ENCODE measurements around the gene RNF180. TPM values are rescaled to one million over a fixed set of nuclear protein-coding genes. Genes with fewer than 3 reads are reported as not detected.

Gene RNF180
- polyA plus RNA-seq, 1 donor from 2014 or later: 6.4 TPM

DNA sequence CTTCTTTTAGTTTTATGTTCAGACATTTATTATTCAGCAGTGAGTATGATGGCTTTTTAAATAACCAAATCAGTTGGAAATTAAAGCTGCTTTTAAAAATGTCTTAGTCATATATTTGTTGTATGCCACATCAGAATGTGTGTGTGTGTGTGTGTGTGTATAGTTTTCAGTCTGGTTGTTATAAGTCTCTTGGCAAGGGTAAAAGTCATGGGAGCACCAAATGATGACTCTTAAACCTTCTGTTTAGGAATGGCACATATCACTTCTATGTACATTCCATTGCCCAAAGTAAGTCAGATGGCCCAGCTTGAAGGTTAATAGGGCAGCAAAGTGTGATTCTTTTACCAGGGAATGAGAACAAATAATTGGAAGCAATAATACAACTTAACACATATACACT is 135.9 kb downstream of the RNF180 start:
- no peak overlapping the region for H3K9ac ChIP-seq (ENCODE audit: low read length)
- no peak overlapping the region for H3K4me3 ChIP-seq (ENCODE audit: low read length)
- H3F3A ChIP-seq (ENCODE audit: insufficient read depth, low read length, poor library complexity, severe bottlenecking): no peaks in the 10 kb centered on the region
- no peaks in the 10 kb centered on the region for H3K9me2 ChIP-seq (ENCODE audit: insufficient read depth, low read length)
- H4K20me1 ChIP-seq (ENCODE audit: insufficient read depth): no peaks in the 10 kb centered on the region
- no peak overlapping the region for H2AFZ ChIP-seq (ENCODE audit: low read depth, low read length)
- no peaks in the 10 kb centered on the region for H3K79me2 ChIP-seq (replicated peaks; ENCODE audit: insufficient read depth, low read length)
- H3K9me3 ChIP-seq (ENCODE audit: low read length): no peaks in the 10 kb centered on the region
- H3K36me3 ChIP-seq (ENCODE audit: insufficient read depth, low read length): no peaks in the 10 kb centered on the region
- H3K27ac ChIP-seq (ENCODE audit: low read length): no peak overlapping the region
- TF ChIP-seq MXI1 (conservative IDR thresholded peaks at IDR 0.05; ENCODE audit: poor library complexity, severe bottlenecking) (no peak), TAF1 (IDR thresholded peaks at IDR 0.05; ENCODE audit: low read depth) (no peak), POLR2AphosphoS5 (IDR thresholded peaks at IDR 0.05) (no peak), EP300 (conservative IDR thresholded peaks at IDR 0.05; ENCODE audit: poor library complexity, severe bottlenecking) (no peak), EZH2 (IDR thresholded peaks at IDR 0.05; ENCODE audit: borderline replicate concordance, insufficient read depth, low read length, poor library complexity, severe bottlenecking) (no peak), RAD21 (conservative IDR thresholded peaks at IDR 0.05) (no peak)
- TF ChIP-seq, protein P1, sequence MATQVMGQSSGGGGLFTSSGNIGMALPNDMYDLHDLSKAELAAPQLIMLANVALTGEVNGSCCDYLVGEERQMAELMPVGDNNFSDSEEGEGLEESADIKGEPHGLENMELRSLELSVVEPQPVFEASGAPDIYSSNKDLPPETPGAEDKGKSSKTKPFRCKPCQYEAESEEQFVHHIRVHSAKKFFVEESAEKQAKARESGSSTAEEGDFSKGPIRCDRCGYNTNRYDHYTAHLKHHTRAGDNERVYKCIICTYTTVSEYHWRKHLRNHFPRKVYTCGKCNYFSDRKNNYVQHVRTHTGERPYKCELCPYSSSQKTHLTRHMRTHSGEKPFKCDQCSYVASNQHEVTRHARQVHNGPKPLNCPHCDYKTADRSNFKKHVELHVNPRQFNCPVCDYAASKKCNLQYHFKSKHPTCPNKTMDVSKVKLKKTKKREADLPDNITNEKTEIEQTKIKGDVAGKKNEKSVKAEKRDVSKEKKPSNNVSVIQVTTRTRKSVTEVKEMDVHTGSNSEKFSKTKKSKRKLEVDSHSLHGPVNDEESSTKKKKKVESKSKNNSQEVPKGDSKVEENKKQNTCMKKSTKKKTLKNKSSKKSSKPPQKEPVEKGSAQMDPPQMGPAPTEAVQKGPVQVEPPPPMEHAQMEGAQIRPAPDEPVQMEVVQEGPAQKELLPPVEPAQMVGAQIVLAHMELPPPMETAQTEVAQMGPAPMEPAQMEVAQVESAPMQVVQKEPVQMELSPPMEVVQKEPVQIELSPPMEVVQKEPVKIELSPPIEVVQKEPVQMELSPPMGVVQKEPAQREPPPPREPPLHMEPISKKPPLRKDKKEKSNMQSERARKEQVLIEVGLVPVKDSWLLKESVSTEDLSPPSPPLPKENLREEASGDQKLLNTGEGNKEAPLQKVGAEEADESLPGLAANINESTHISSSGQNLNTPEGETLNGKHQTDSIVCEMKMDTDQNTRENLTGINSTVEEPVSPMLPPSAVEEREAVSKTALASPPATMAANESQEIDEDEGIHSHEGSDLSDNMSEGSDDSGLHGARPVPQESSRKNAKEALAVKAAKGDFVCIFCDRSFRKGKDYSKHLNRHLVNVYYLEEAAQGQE (IDR thresholded peaks at IDR 0.05; ENCODE audit: borderline replicate concordance): no peak
- H3K27me3 ChIP-seq (ENCODE audit: insufficient read depth, low read depth, low read length): no peaks in the 10 kb centered on the region
- no peak overlapping the region for H3K4me2 ChIP-seq (ENCODE audit: low read length)

DNA sequence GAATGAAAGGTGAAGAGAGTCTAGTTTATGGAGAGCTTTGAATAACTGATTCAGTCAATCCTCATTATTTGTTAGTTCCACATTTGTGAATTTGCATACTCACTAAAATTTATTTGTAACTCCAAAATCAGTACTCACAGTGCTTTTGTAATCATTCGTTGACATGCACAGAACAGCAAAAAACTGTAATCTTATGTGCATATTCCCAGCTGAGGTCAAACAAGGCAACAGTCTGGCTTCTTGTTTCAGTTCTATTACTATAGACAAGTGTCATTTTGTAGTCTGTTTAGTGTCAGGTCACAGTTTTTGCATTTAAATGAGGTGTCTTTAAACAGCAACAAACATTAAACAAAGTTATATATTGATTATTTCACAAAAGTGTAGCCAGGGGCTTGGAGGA is 142.5 kb downstream of the RNF180 start:
- no peaks in the 10 kb centered on the region for H4K20me1 ChIP-seq (ENCODE audit: insufficient read depth)
- H2AFZ ChIP-seq (ENCODE audit: low read depth, low read length): no peak overlapping the region
- no peak overlapping the region for H3K27ac ChIP-seq (ENCODE audit: low read length)
- TF ChIP-seq, protein P2, sequence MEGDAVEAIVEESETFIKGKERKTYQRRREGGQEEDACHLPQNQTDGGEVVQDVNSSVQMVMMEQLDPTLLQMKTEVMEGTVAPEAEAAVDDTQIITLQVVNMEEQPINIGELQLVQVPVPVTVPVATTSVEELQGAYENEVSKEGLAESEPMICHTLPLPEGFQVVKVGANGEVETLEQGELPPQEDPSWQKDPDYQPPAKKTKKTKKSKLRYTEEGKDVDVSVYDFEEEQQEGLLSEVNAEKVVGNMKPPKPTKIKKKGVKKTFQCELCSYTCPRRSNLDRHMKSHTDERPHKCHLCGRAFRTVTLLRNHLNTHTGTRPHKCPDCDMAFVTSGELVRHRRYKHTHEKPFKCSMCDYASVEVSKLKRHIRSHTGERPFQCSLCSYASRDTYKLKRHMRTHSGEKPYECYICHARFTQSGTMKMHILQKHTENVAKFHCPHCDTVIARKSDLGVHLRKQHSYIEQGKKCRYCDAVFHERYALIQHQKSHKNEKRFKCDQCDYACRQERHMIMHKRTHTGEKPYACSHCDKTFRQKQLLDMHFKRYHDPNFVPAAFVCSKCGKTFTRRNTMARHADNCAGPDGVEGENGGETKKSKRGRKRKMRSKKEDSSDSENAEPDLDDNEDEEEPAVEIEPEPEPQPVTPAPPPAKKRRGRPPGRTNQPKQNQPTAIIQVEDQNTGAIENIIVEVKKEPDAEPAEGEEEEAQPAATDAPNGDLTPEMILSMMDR (IDR thresholded peaks at IDR 0.05; ENCODE audit: poor library complexity, severe bottlenecking): no peak
- TF ChIP-seq POLR2AphosphoS5 (IDR thresholded peaks at IDR 0.05) (no peak), TAF1 (IDR thresholded peaks at IDR 0.05; ENCODE audit: low read depth) (no peak), EZH2 (IDR thresholded peaks at IDR 0.05; ENCODE audit: borderline replicate concordance, insufficient read depth, low read length, poor library complexity, severe bottlenecking) (no peak), SMC3 (conservative IDR thresholded peaks at IDR 0.05; ENCODE audit: poor library complexity) (no peak), RAD21 (conservative IDR thresholded peaks at IDR 0.05) (no peak), MXI1 (conservative IDR thresholded peaks at IDR 0.05; ENCODE audit: poor library complexity, severe bottlenecking) (no peak), EP300 (conservative IDR thresholded peaks at IDR 0.05; ENCODE audit: poor library complexity, severe bottlenecking) (no peak)
- TF ChIP-seq, protein P1 (IDR thresholded peaks at IDR 0.05; ENCODE audit: borderline replicate concordance): no peak
- H3K9ac ChIP-seq (ENCODE audit: low read length): no peak overlapping the region
- H3K9me3 ChIP-seq (ENCODE audit: low read length): no peaks in the 10 kb centered on the region
- no peaks in the 10 kb centered on the region for H3K9me2 ChIP-seq (ENCODE audit: insufficient read depth, low read length)
- H3K27me3 ChIP-seq (ENCODE audit: insufficient read depth, low read depth, low read length): no peaks in the 10 kb centered on the region
- H3K36me3 ChIP-seq (ENCODE audit: insufficient read depth, low read length): no peaks in the 10 kb centered on the region
- H3K4me2 ChIP-seq (ENCODE audit: low read length): no peak overlapping the region
- H3K4me3 ChIP-seq (ENCODE audit: low read length): no peak overlapping the region
- H3F3A ChIP-seq (ENCODE audit: insufficient read depth, low read length, poor library complexity, severe bottlenecking): no peaks in the 10 kb centered on the region
- H3K79me2 ChIP-seq (replicated peaks; ENCODE audit: insufficient read depth, low read length): no peaks in the 10 kb centered on the region
